NB4 (cell line): ENCODE measurements around the gene OAS3.

Experiments
- POLR2A ChIP-seq: IDR thresholded peaks from 2 replicates; pipeline ENCODE4 v1.6.1; 2011; ENCODE audit warnings: mild to moderate bottlenecking; ENCODE audit not compliant: insufficient read length; ENCODE audit errors: extremely low read depth
- TF ChIP-seq, protein P1 (sequence below): IDR thresholded peaks from one replicate; pipeline ENCODE4 v1.5.1; 2012; ENCODE audit warnings: low read depth, low read length

DNA sequence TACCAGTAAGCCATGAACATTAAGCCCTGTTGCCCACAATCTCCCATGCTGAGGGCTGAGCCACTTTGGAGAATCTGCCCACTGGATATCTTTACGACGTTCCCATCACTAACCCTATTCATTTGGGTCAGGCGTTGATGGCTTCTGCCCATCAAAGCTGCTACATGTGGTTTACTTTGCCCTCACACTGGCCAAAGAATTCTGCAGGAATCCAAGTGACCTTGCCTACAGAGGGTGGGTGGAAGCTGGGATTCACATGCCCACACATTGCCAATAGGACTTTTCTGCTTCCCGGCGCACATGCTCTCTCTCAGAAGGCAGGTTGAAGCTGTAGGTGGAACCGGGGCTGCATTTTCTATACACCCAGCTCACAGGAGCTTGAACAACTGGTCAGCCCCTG, 68.4 kb downstream of the OAS3 start:
- TF ChIP-seq POLR2A: no peak
- TF ChIP-seq, protein P1, sequence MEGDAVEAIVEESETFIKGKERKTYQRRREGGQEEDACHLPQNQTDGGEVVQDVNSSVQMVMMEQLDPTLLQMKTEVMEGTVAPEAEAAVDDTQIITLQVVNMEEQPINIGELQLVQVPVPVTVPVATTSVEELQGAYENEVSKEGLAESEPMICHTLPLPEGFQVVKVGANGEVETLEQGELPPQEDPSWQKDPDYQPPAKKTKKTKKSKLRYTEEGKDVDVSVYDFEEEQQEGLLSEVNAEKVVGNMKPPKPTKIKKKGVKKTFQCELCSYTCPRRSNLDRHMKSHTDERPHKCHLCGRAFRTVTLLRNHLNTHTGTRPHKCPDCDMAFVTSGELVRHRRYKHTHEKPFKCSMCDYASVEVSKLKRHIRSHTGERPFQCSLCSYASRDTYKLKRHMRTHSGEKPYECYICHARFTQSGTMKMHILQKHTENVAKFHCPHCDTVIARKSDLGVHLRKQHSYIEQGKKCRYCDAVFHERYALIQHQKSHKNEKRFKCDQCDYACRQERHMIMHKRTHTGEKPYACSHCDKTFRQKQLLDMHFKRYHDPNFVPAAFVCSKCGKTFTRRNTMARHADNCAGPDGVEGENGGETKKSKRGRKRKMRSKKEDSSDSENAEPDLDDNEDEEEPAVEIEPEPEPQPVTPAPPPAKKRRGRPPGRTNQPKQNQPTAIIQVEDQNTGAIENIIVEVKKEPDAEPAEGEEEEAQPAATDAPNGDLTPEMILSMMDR: no peak
